ENCODE results near the gene ISG20.
"Not testable (repeated sequence)": the region's sequence is repeated elsewhere in the genome, so short reads cannot be mapped to it uniquely, and the experiment has no call there.

The ISG20 gene

DNA sequence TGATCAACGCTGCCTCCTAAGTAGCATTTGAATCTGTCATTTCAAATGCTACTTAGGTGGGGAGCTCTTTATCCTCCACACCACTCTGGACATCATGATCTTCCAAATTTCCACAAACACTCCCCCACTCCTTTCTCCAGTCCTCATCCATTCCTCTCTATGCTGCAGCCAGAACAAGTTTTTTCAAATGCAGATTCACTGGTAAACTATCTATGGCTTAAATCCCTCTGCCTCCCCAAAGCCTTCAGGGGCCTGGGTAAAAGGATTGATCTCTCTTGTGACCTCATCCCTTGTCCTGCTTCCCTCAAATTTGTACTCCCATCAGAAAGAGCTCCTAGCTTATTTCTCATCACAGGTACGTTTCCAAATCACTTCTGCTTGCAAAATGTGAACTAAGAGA is 19.0 kb upstream of the ISG20 start:
- ATAC-seq = no peak
- no peak for DNase-seq

DNA sequence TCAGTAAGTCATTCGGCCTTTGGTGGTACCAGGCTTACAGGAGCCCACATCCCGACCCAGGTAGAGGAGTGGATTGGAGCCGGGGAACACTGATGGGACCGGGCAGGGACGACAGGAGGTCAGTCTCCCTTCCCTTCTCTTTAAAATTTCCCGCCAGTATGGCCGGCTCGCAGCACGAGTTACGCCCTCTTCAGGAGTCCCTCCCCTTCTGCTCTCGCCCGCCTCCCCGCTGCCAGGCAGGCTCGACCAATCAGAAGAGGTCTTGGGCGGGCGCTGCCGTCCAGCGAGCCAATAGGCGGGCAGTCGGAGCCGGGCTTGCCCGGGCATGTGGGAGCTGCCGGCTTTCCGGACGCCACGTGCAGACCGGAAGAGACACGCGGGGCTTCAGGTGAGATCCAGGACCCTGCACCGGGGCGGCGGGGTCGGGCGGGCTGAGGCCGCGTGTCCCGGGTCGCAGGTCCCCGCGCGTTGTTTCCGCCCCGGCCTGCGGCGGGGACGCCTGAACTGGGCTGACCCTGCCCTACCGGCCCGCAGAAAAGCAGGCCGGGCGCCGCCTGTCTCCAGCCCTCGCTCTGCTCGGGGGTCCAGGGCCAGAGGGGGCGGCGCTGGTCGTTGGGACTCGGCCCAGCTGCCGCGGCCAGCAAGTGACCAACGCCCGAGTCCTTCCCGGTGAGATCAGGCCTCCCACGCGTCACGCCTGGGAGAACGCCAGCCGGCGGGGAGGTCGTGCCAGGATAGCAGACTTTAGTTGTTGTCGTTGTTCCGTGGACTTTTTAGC is 17.6 kb upstream of the ISG20 start, which contains the start of gene AEN:
TSS of gene AEN (plus strand) at position 346 of the 778 bp plus-strand sequence. CDS start 4,870 bp downstream, outside the sequence.
- DNase-seq = peak; percentile 95
- peak; percentile 80 for ATAC-seq

DNA sequence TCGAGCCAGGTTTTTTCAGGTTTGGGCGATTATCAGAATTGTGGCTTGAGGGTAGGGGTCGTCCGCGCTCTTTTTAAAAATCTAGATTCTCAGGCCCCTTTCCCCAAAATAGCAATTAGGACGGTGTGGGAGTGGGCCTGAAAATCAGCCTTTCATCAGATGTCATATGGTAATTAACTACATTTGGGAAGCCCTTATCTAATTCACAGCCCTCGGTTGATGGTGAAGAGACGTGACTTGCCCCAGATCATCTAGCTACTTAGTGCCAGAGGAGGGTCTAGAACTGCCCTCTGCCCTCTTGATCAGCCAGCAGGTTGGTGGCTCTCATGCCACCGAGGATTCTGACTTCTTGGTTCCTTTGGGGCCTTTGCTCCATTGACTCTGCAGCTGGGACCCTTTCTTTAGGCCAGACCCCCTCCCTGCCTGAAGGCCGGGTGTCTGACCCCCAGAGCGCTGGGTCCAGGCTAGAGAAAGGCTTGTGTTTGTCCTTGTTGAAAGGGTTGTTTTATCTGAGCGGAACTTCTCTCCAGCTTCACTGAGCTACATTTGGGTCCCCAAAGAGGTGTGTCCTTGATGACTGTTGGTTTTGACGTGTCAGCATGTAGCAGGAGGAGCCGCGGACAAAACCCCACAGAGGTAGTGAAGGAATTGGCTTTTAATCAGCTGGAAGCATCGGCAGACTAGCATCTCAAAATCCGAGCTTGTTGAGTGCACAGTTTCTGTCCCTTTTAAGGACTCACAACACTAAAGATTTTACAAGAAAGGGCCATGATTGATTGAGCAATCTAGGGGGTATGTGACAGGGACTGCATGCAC is 16.8 kb upstream of the ISG20 start:
- DNase-seq = peak; percentile 51
- ATAC-seq = peak; percentile 25

DNA sequence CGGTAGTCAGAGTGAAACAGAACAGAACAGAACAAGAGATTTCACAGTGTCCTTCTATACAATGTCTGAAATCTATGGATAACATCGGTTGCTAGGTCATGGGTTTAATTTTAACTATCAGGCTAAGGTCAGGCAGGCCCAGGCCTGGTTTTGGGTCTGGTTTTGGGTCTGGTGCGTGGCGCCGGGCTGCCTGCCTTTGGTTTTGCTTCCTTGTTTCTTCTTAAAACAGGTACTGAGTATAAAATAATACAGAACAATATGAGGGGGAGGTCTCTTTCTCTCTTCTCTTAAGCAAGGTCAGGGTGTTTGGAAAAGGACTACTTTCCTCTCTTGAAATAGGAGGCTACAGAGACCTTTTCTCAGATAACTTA is 16.2 kb upstream of the ISG20 start:
- peak; percentile 9 for DNase-seq
- ATAC-seq = no peak

DNA sequence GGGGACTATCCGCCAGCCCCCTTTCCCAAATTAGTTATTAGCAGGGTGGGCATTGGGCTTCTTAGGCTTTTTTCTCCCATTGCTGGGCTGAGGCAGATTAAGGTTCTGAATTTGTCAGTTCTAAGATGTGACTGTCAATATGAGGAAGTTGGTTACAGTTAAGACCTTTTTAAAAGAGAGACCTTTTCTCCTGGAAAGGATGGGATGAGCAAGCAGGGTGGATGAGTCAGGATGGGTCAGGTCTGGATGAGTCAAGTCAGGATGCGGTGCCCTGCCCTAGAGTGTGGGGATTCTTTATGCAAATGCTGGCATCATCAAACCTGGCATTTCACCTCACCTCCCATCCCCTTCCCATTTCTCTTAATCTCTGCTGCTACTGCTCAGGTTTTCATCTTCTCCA is 15.8 kb upstream of the ISG20 start:
- ATAC-seq = peak; percentile 78
- DNase-seq = peak; percentile 71

DNA sequence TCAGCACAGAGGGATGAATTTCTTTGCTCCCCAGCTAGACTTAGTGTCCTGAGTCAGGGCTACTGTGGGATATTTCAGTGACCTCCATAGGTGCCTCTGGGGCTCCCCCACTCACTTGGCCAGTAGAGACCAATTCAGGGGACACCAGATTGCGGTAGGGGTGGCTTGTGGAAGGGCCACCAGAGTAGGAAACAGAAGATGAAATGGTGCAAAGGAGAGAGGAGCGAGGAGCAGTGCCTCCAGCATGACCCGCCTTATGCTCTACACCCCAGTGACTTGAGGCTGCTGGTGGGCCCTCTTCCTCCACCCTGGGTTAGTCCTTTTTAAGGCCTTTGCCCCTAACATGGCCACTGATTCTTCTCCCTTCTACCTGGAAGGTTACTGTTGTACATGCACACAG is 15.2 kb upstream of the ISG20 start:
- no peak for ATAC-seq
- DNase-seq = peak; percentile 4

DNA sequence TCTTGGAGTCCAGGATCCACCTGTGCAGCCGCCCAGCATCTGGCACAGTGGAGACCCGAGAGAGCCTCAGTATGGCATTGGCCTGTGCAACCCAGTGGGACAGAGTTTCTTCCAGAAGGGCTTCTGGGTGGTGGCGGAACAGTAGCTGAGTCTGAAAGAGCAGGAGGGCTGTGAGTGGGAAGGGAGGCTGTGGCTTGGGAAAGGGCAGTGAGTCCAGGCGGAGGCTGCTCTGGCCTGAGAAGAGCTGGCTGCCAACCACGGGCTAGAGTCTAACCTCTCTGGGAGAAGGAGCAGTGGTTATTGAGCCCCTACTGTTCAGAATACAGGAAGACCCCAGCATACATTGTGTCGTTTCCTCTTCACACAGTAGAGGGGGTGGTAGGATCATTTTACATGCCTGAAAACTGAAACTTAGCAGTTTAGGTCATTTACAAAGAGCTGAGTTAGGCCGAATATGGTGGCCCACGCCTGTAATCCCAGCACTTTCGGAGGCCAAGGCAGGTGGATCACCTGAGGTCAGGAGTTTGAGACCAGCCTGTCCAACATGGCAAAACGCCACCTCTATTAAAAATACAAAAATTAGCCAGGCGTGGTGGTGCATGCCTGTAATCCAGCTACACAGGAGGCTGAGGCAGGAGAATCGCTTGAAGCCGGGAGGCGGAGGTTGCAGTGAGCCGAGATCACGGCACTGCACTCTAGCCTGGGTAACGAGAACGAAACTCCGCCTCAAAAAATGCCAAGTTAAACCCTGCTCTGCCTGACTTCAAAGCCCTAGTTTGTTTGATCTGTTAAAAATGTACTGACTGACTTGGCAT is 14.5 kb upstream of the ISG20 start:
- peak; percentile 29 for ATAC-seq
- DNase-seq = no peak

DNA sequence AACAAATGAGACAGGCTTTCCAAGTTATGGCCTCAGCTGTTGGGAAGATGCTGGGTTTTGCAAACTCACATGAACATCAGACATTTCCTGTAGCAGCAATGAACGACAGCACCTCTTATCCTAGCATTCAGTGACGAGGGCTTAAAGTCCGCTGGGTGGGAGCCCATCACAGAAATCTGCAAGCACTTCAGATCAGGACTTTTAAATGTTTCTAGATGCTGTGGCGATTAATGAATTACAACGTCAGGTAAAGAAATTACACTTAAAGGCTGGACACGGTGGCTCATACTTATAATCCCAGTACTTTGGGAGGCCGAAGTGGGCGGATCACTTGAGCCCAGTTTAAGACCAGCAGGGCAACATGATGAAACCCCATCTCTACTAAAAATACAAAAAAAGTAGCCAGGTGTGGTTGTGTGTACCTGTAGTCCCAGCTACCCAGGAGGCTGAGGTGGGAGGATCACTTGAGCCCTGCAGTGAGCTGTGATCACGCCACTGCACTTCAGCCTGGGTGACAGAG is 13.8 kb upstream of the ISG20 start:
- ATAC-seq (no peak), DNase-seq (no peak)

DNA sequence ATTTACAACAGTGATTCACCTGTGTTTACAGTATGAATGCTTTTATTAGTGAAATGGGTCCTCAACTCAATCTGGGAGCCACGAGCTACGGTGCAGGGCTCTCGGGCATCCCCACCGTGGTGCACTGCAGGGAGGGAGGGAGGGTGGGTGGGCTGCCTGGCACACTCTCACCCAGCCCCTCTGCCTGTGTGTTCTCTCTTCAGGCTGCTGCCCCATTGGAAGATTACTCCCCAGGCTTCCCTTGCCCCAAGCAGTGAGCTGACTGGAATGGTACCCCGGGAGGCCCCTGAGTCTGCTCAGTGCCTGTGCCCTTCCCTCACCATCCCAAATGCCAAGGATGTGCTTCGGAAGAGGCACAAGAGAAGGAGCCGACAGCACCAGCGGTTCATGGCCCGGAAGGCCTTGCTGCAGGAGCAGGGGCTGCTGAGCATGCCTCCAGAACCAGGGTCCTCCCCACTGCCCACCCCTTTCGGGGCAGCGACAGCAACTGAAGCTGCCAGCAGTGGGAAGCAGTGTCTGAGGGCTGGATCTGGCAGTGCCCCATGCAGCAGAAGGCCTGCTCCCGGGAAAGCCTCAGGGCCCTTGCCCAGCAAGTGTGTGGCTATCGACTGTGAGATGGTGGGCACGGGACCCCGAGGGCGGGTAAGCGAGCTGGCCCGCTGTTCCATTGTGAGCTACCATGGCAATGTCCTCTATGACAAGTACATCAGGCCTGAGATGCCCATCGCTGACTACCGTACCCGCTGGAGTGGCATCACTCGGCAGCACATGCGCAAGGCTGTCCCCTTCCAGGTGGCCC is 12.7 kb upstream of the ISG20 start:
- ATAC-seq (no peak), DNase-seq (no peak)

DNA sequence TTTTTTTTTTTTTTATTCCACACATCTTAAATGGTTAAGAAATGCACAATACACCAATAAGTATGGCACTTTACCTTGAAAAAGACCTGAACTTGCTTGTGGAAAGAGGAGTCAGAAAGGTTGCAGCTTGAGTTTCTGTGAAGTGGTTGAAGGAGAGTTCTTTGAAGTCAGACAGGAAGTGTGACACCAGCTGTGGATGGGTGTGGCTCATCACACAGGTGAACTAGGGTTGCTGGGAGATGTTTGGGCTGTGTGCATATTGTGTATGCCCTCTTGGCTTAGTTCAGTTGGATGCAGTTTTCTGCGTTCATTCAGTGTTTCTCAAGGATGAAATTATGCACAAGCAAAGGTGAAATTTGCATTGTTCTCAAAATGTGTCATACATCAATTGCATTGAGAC is 11.4 kb upstream of the ISG20 start:
- DNase-seq (no peak), ATAC-seq (no peak)

DNA sequence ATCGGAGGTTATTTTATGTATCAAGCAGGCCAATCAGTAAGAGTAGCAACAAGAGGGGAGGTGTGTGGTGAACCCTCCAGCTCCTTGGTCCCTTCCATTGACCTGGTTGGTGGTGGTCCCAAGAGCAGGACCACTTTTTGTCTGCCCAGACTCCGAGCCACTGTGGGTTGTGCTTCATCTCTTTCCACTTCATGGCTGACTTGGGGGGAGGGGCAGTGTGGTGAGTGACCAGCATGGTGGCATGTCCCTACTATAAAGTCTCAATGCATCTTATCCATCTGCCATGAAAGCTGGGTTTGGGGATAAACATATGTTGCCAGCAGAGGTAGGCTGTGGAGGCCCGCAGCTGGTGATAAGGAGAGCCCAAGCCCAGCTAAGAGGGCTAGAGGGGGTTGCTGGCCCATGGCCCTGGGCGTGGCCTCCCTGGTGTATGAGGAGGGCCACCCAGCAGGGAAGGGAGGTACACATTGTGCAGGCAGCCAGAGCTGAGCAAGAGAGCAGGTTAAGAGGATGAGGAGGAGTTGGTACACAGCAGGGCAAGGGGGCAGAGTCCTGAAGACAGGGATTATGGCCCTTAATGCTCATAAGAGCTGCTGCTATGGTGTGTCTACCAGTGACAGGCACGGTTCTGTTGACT is 10.7 kb upstream of the ISG20 start:
- ATAC-seq = no peak
- DNase-seq = no peak

DNA sequence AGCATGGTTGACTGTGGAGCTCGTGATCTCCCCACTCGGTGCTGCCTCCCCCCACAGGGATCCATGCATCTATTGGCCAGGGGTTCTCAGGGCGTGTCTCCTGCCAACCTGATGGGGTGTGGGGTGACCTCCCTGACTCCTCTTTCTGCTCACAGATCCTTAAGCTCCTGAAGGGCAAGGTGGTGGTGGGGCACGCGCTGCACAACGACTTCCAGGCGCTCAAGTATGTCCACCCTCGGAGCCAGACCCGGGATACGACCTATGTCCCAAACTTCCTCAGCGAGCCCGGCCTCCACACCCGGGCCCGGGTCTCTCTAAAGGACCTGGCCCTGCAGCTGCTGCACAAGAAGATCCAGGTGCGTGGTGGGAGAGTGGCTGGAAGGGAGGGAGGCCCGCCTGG is 9.7 kb upstream of the ISG20 start:
- no peak for ATAC-seq
- no peak for DNase-seq

DNA sequence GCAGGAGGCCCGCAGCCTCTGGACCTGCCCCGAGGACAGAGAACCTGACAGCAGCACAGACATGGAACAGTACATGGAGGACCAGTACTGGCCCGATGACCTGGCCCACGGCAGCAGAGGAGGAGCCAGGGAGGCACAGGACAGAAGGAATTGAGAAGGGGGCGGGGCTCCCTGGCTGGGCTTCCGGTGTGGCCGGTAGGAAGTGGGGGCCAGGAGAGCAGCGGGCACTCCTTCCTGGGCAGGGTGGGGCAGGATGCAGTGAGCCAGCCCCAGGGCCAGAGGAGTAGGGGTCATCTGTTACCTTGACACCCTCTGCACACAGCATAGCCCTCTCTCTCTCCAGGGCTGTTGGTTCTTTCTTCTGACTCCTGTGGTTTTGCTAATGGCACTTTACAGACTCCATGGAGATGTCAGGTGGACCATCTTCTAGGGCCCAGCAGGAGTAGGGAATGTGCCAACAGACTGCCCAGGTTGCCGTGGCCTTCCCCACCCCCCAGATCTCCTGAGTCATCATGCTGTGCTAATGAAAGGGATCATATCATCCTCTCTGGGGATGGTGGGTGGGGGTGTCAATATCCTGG is 8.6 kb upstream of the ISG20 start:
- no peak for ATAC-seq
- DNase-seq = no peak

DNA sequence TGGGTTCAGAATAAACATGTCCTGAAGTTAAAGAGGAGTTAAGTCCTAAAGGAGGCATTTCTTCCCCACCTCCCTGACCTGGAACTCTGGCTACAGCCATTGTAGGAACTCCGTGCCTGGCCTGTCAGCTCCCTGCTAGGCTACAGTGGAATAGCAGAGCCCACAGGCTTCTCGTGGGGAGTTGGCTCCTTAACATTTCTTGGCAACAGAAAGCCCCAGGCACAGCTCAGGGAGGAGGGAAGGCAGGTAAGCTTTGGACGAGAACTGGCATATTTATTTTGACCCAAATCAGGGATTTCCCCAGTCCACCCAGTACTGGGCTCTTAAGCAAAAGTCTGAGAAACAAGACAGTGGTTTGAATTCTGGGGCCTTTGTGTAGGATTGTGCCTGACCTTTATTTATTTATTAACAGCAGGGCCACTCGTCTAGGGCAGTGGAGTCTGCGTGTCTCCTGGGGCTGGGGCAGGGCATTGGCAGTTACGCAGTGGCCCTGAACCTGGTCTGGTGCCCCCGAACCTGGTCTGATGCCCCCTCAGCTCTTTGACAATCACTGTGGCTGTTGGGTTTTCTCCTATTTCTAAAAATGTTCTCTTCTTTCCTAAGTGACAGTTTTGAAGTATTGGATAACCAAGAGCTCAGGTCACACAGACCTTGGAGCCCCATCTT is 7.9 kb upstream of the ISG20 start:
- DNase-seq (no peak), ATAC-seq (no peak)

DNA sequence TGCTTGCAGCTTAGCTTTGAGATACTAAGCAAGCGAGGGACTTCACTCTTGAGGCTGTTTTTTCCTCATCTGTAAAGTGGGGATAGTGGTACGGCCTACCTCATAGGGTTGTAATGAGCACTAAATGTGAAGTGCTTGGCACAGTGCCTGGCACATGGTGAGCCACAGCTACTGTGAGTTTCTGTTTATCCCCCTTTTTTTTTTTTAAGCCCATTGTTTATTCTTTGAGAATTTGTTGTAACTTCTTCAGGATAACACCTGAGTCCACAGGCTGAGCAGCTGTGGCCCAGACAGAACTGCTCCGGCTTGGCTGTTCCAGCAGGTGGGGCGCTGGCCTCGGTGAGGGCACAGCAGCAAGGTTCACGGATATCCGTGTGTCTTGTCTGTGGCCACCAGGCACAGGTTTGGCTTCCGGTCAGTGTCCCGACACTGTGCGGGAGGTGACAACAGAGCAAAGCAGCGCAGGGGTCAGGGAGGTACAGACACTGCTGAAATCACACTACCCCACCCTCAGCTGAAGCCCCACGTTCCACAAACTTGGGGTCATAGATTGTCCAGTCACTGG is 7.3 kb upstream of the ISG20 start:
- ATAC-seq (no peak), DNase-seq (no peak)

DNA sequence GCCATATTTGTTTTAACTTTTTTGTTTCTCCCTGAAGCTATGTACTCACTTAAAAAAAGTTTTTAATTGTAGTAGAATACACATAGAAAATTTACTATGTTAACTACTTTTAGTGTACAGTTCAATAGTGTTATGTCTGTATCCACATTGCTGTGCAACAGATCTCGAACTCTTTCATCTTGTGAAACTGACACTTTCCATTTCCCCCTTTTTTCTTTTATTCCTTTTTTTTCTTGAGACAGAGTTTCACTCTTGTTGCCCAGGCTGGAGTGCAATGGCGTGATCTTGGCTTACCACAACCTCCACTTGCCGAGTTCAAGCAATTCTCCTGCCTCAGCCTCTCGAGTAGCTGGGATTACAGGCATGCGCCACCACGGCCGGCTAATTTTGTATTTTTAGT is 6.0 kb upstream of the ISG20 start:
- not testable (repeated sequence) for DNase-seq, ATAC-seq

DNA sequence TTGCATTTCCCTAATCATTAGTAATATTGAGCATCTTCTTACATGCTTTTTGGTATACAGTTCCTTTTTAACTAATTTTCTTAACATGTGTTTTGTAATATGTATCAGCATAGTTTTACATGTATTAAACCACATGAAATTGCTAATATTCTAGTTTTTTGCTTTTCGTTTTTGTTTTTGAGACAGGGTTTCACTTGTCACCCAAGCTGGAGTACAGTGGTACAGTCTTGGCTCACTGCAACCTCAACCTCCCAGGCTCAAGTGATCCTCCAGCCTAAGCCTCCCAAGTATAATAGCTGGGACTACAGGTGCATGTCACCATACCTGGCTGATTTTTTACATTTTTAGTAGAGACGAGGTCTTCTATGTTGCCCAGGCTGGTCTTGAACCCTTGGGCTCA is 4.4 kb upstream of the ISG20 start:
- ATAC-seq (no peak), DNase-seq (no peak)

DNA sequence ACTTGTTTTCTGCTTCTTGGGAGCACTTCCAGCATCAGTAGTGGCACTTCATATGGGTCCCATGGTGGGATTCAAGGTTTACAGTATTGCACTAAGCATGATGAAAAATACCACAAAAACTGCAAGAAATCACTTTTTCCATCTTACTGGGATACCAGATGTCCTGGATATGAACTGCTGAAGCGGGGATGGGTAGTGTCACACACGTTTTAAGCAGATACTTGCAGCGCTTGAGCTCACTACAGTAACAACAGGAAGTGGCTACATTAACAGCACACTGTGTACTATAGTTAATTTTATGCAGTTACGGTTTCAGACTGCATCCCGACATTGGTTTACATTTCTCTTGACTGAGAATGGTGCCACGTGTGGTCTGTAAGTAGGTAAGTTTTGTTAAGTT is 3.5 kb upstream of the ISG20 start:
- ATAC-seq (peak; percentile 28), DNase-seq (no peak)

DNA sequence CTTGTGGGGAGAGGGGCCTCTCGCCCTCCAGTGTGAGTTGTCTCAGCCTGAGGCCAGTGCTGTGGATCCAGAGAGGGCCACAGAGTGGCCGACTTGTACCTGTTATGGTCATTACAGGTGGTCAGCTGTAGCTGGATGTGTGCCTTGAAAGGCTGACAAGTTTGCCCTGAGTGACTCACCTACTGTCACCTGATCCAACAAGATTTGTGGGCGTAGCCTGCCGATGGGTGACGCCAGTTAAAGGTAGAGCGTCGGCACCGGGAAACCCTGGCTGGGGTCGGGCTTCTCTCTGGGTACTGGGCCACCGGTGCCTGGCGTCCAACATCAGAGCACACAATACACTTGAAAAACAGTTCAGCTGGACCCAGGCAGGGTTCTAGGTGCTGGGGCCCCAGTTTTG is 2.8 kb upstream of the ISG20 start:
- peak; percentile 61 for DNase-seq

DNA sequence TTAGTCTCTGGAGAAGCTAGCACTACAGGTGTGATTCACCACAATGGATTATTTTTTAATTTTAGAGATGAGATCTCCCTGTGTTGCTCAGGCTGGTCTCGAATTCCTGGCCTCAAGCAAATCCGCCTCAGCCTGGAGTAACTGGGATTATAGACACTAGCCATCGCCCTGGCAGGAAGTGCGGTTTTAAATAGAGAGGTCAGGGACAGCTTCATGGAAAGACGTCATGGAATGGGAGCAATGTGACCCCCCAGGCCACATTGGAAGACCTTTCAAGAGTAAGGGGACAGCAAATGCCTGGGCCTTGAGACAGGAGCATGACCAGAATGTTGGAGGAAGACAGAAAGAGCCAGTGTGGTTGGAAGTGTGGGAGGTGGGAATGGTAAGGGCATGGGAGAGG is 2.2 kb upstream of the ISG20 start:
- ATAC-seq (no peak), DNase-seq (no peak)

More for the DNA sequence above, 2.8 kb upstream of the ISG20 start:
- ATAC-seq = no peak
